Measurements from ENCODE around the gene CILP. TPM values are rescaled to one million over a fixed set of nuclear protein-coding genes. Genes with fewer than 3 reads are reported as not detected.

The CILP gene
- total RNA-seq, 1 donor from 2014 or later = 1.8 TPM

GRCh38 chr15:65213241-65213640 is 2.0 kb upstream of the CILP start:
- Mint-ChIP-seq H3K27ac (no peak overlapping the region), H3K36me3 (no peaks in the 10 kb centered on the region), H3K4me1 (ENCODE audit: unreplicated experiment) (peaks cover 36% of the 10 kb centered on the region), H3K27me3 (no peaks in the 10 kb centered on the region), H3K9me3 (no peaks in the 10 kb centered on the region), H3K4me3 (no peak overlapping the region)
- DNase-seq (ENCODE audit: extremely low spot score, unreplicated experiment) = no peak
- TF ChIP-seq CTCF (conservative IDR thresholded peaks at IDR 0.05) = no peak

GRCh38 chr15:65212097-65212496 is 824 bp upstream of the CILP start:
- DNase-seq (ENCODE audit: extremely low spot score, unreplicated experiment) = no peak
- Mint-ChIP-seq H3K27ac (no peak overlapping the region), H3K9me3 (no peaks in the 10 kb centered on the region), H3K27me3 (no peaks in the 10 kb centered on the region), H3K36me3 (no peaks in the 10 kb centered on the region), H3K4me1 (ENCODE audit: unreplicated experiment) (peaks cover 38% of the 10 kb centered on the region), H3K4me3 (no peak overlapping the region)
- peak; percentile 67 for TF ChIP-seq CTCF (conservative IDR thresholded peaks at IDR 0.05)

GRCh38 chr15:65211482-65211982 is 259 bp upstream of the CILP start:
- TF ChIP-seq CTCF (conservative IDR thresholded peaks at IDR 0.05) = no peak
- no peak for DNase-seq (ENCODE audit: extremely low spot score, unreplicated experiment)
- H3K9me3 Mint-ChIP-seq = no peaks in the 10 kb centered on the region
- no peak overlapping the region for H3K4me3 Mint-ChIP-seq
- no peak overlapping the region for H3K27ac Mint-ChIP-seq
- H3K4me1 Mint-ChIP-seq (ENCODE audit: unreplicated experiment) = peaks cover 38% of the 10 kb centered on the region
- no peaks in the 10 kb centered on the region for H3K27me3 Mint-ChIP-seq
- no peaks in the 10 kb centered on the region for H3K36me3 Mint-ChIP-seq

- H3K4me3 Mint-ChIP-seq = no peak overlapping the region
- peak overlapping the region; percentile 23 for H3K27ac Mint-ChIP-seq
- DNase-seq (ENCODE audit: extremely low spot score, unreplicated experiment) = no peak
- no peaks in the 10 kb centered on the region for H3K9me3 Mint-ChIP-seq
- no peaks in the 10 kb centered on the region for H3K27me3 Mint-ChIP-seq
- peaks cover 38% of the 10 kb centered on the region for H3K4me1 Mint-ChIP-seq (ENCODE audit: unreplicated experiment)
- no peaks in the 10 kb centered on the region for H3K36me3 Mint-ChIP-seq
- TF ChIP-seq CTCF (conservative IDR thresholded peaks at IDR 0.05) = no peak
Observed at GRCh38 chr15:65209701-65210643, 1.3 kb downstream of the CILP start.

GRCh38 chr15:65208647-65209046 is 2.6 kb downstream of the CILP start:
- H3K9me3 Mint-ChIP-seq = no peaks in the 10 kb centered on the region
- DNase-seq (ENCODE audit: extremely low spot score, unreplicated experiment) = no peak
- TF ChIP-seq CTCF (conservative IDR thresholded peaks at IDR 0.05) = no peak
- peaks cover 38% of the 10 kb centered on the region for H3K4me1 Mint-ChIP-seq (ENCODE audit: unreplicated experiment)
- H3K27ac Mint-ChIP-seq = no peak overlapping the region
- H3K4me3 Mint-ChIP-seq = no peak overlapping the region
- no peaks in the 10 kb centered on the region for H3K27me3 Mint-ChIP-seq
- no peaks in the 10 kb centered on the region for H3K36me3 Mint-ChIP-seq

Data from type B pancreatic cell (in vitro differentiated cells).